OCI-LY3 (cell line): ENCODE measurements around the gene KIF12.

Experiments used
- H2AFZ ChIP-seq: fragments of 200-600, 300-600 bp; shearing (Covaris generic); 2 replicates; pipeline ENCODE4 v1.6.0; 2014; ENCODE audit warnings: antibody characterized with exemption, low read depth, low read length
- H3K27ac ChIP-seq: fragments of 200-600, 300-600 bp; sonication (generic); 2 replicates; pipeline ENCODE4 v1.5.1; 2014; ENCODE audit warnings: mild to moderate bottlenecking, low read length, moderate library complexity, mixed read lengths
- H3K27me3 ChIP-seq: fragments of 200-600, 300-600 bp; sonication (generic); 2 replicates; pipeline ENCODE4 v1.6.1; 2014; ENCODE audit warnings: low read depth, low read length, mixed read lengths
- H3K36me3 ChIP-seq: fragments of 200-600, 300-600 bp; sonication (generic); replicated peaks from 2 replicates; pipeline ENCODE3; 2014; ENCODE audit warnings: low read depth, low read length, mixed read lengths
- H3K4me1 ChIP-seq: fragments of 300-600, 200-600 bp; sonication (generic); 2 replicates; pipeline ENCODE4 v1.6.1; 2014; ENCODE audit warnings: low read length, mixed read lengths
- H3K4me2 ChIP-seq: fragments of 200-600, 300-600 bp; sonication (generic); 2 replicates; pipeline ENCODE4 v1.6.1; 2014; ENCODE audit warnings: low read length, mixed read lengths
- H3K4me3 ChIP-seq: fragments of 300-600, 200-600 bp; sonication (generic); 2 replicates; pipeline ENCODE4 v1.5.1; 2014; ENCODE audit warnings: antibody characterized with exemption, mild to moderate bottlenecking, low read length, moderate library complexity
- H3K79me2 ChIP-seq: fragments of 300-600, 200-600 bp; shearing (Covaris generic); 2 replicates; pipeline ENCODE4 v1.6.1; 2014; ENCODE audit warnings: mild to moderate bottlenecking, low read length, mixed read lengths
- H3K9ac ChIP-seq: fragments of 300-600, 200-600 bp; shearing (Covaris generic); 2 replicates; pipeline ENCODE4 v1.6.0; 2014; ENCODE audit warnings: mild to moderate bottlenecking, low read length, moderate library complexity
- H3K9me3 ChIP-seq: fragments of 200-600, 300-600 bp; shearing (Covaris generic); 2 replicates; pipeline ENCODE4 v1.6.1; 2014; ENCODE audit warnings: low read length, mixed read lengths; ENCODE audit not compliant: insufficient read depth
- H4K20me1 ChIP-seq: fragments of 200-600, 300-600 bp; sonication (generic); 2 replicates; pipeline ENCODE4 v1.6.1; 2016; ENCODE audit warnings: low read length, mixed read lengths; ENCODE audit not compliant: insufficient read depth
- EZH2phosphoT487 ChIP-seq: fragments of 200-600 bp; shearing (Covaris generic); IDR thresholded peaks from 2 replicates; pipeline ENCODE4 v1.6.1; 2018; ENCODE audit warnings: antibody characterized with exemption, mixed run types, low read depth
- TF ChIP-seq, protein P1 (sequence below): fragments of 200-600, 300-600 bp; sonication (generic); IDR thresholded peaks from 2 replicates; pipeline ENCODE4 v1.5.1; 2014; ENCODE audit warnings: antibody characterized with exemption, low read length, low read depth

KIF12 gene

GRCh38 chr9:114096041-114096511 lies 3.0 kb downstream of the KIF12 start:
- no peak for TF ChIP-seq EZH2phosphoT487
- TF ChIP-seq, protein P1, sequence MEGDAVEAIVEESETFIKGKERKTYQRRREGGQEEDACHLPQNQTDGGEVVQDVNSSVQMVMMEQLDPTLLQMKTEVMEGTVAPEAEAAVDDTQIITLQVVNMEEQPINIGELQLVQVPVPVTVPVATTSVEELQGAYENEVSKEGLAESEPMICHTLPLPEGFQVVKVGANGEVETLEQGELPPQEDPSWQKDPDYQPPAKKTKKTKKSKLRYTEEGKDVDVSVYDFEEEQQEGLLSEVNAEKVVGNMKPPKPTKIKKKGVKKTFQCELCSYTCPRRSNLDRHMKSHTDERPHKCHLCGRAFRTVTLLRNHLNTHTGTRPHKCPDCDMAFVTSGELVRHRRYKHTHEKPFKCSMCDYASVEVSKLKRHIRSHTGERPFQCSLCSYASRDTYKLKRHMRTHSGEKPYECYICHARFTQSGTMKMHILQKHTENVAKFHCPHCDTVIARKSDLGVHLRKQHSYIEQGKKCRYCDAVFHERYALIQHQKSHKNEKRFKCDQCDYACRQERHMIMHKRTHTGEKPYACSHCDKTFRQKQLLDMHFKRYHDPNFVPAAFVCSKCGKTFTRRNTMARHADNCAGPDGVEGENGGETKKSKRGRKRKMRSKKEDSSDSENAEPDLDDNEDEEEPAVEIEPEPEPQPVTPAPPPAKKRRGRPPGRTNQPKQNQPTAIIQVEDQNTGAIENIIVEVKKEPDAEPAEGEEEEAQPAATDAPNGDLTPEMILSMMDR: peak; percentile 54
- no peak overlapping the region for H3K9ac ChIP-seq

DNA sequence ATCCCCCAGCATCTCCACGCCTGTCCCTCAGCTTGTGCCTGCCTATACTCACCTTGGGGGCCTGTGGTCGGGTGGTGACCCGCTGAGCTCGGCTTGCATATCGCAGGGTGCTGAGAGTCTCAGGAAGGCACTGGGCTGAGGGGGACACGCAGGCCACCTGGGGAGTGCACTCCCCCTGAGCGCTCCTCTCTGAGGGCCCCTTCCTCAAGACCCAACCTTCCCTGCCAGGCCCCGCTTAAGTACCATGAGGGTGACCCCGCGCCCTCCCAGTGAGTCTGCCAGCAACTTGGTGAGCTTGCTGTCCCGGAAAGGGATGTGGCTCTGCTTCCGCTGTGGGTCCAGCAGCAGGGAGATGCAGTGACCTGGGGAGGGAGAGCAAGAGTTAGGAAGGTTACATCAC lies 4.1 kb downstream of the KIF12 start:
- Histone ChIP-seq H3K4me2 (no peak overlapping the region), H3K36me3 (no peaks in the 10 kb centered on the region), H3K79me2 (no peaks in the 10 kb centered on the region), H3K9ac (no peak overlapping the region), H3K4me1 (peaks cover 20% of the 10 kb centered on the region), H3K4me3 (no peak overlapping the region), H2AFZ (no peak overlapping the region), H4K20me1 (no peaks in the 10 kb centered on the region), H3K27me3 (no peaks in the 10 kb centered on the region), H3K27ac (no peak overlapping the region), H3K9me3 (no peaks in the 10 kb centered on the region)
- TF ChIP-seq EZH2phosphoT487: no peak
- TF ChIP-seq, protein P1: no peak

More at GRCh38 chr9:114096041-114096511, 3.0 kb downstream of the KIF12 start:
- H4K20me1 ChIP-seq: no peaks in the 10 kb centered on the region
- no peaks in the 10 kb centered on the region for H3K27me3 ChIP-seq
- H3K4me2 ChIP-seq: peak overlapping the region; percentile 14; the same call in 1 of the 2 replicates
- H2AFZ ChIP-seq: no peak overlapping the region; the same call in 1 of the 2 replicates
- H3K9me3 ChIP-seq: no peaks in the 10 kb centered on the region
- no peak overlapping the region for H3K27ac ChIP-seq
- no peak overlapping the region for H3K4me3 ChIP-seq
- no peaks in the 10 kb centered on the region for H3K36me3 ChIP-seq
- H3K4me1 ChIP-seq: peaks cover 26% of the 10 kb centered on the region
- H3K79me2 ChIP-seq: no peaks in the 10 kb centered on the region

- no peak overlapping the region for H3K4me2 ChIP-seq
- H2AFZ ChIP-seq: no peak overlapping the region
- no peaks in the 10 kb centered on the region for H3K79me2 ChIP-seq
- H3K36me3 ChIP-seq: no peaks in the 10 kb centered on the region
- no peak overlapping the region for H3K9ac ChIP-seq
- no peak overlapping the region for H3K4me3 ChIP-seq
- TF ChIP-seq, protein P1: no peak
- no peak for TF ChIP-seq EZH2phosphoT487
- H4K20me1 ChIP-seq: no peaks in the 10 kb centered on the region
- no peaks in the 10 kb centered on the region for H3K9me3 ChIP-seq
- peaks cover 20% of the 10 kb centered on the region for H3K4me1 ChIP-seq
- no peaks in the 10 kb centered on the region for H3K27me3 ChIP-seq
- H3K27ac ChIP-seq: no peak overlapping the region
Observed at GRCh38 chr9:114093761-114094505, 5.2 kb downstream of the KIF12 start.

DNA sequence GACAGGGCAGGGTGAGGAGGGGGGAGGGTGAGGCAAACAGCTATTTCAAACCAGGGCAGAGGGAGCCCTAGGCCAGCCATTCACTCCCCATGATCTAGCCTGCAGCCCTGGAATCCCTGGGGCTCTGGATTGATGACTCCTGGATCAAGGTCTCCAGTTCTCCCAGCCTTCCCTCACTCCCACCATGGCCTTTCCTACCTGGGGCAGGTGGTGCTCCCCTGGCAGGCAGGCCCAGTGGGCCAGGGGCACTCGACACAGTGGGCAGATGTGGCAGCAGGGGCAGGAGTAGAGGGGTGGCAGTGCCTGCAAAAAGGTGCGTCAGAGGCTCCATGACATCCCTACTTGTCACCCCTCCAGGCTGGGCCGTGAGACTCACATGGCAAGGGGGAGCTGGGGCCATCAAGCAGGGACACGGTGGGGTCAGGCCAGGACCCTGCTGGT lies 6.0 kb downstream of the KIF12 start:
- H3K4me2 ChIP-seq: no peak overlapping the region
- H4K20me1 ChIP-seq: no peaks in the 10 kb centered on the region
- H3K36me3 ChIP-seq: no peaks in the 10 kb centered on the region
- no peak overlapping the region for H3K9ac ChIP-seq
- H3K79me2 ChIP-seq: no peaks in the 10 kb centered on the region
- no peaks in the 10 kb centered on the region for H3K9me3 ChIP-seq
- no peak overlapping the region for H2AFZ ChIP-seq
- H3K4me3 ChIP-seq: no peak overlapping the region
- H3K4me1 ChIP-seq: peaks cover 20% of the 10 kb centered on the region
- no peak overlapping the region for H3K27ac ChIP-seq
- TF ChIP-seq EZH2phosphoT487: no peak
- TF ChIP-seq, protein P1: no peak
- no peaks in the 10 kb centered on the region for H3K27me3 ChIP-seq
